GM12878 (cell line): ENCODE results near the gene ERC1. TPM values are rescaled to one million over a fixed set of nuclear protein-coding genes. Genes with fewer than 3 reads are reported as not detected.

Experiments used
- ATAC-seq: fragments of 200-7000 bp; cut with Tn5 transposase; 3 replicates; pipeline ENCODE4 v1.9.1; 2020; ENCODE audit warnings: mild to moderate bottlenecking, moderate library complexity
- BruUV-seq: library from RNA; stranded (reverse); fragments of 400-500 nt; replicated peaks from 2 replicates; lab custom pipeline; 2021; lab: Mats Ljungman, UMichigan
- CTCF ChIA-PET: fragments of 300-600 bp; sonication (Branson Sonifier 250); formaldehyde crosslinking; extraction: SDS; loops from one replicate; lab custom pipeline; 2021; ENCODE audit warnings: inconsistent platforms; lab: Yijun Ruan, JAX
- POLR2A ChIA-PET: fragments of 350-600 bp; formaldehyde crosslinking; extraction: SDS; loops from one replicate; lab custom pipeline; 2021; ENCODE audit warnings: inconsistent platforms; lab: Charles Lee
- RAD21 ChIA-PET: fragments of 300-600 bp; sonication (Branson Sonifier 250); formaldehyde crosslinking; loops from one replicate; lab custom pipeline; 2023; ENCODE audit warnings: antibody characterized with exemption; ENCODE audit not compliant: unreplicated experiment; lab: Charles Lee
- SMC1A ChIA-PET: fragments of 300-600 bp; sonication (Branson Sonifier 250); formaldehyde crosslinking; loops from one replicate; lab custom pipeline; 2023; ENCODE audit not compliant: unreplicated experiment, uncharacterized antibody; lab: Charles Lee
- DNase-seq: peaks from one replicate; pipeline ENCODE4 v3.0.0-alpha.2; 2011; ENCODE audit warnings: low read depth, low spot score
- FAIRE-seq: peaks from 3 replicates; lab custom pipeline; 2011; peaks lifted over from hg19 to GRCh38; lab: Jason Lieb, UNC
- H2AFZ ChIP-seq: 2 replicates; pipeline ENCODE4 v1.6.0; 2011; ENCODE audit warnings: low read depth, low read length, control low read depth; ENCODE audit not compliant: control insufficient read depth
- H3K27ac ChIP-seq: 2 replicates; pipeline ENCODE4 v1.5.1; 2011; ENCODE audit warnings: control low read depth; ENCODE audit not compliant: control insufficient read depth, insufficient read depth
- H3K27me3 ChIP-seq, 2 experiments: replicated peaks in 1 of 2; 2 replicates each; pipeline versions ENCODE4 v1.6.0 to v1.6.1; 2011; ENCODE audit warnings: low read length in 1 of 2; ENCODE audit not compliant: control insufficient read depth in 2 of 2, insufficient read depth in 2 of 2
- H3K36me3 ChIP-seq, 2 experiments: 2 replicates each; pipeline ENCODE4 v1.5.1; 2011; ENCODE audit warnings: low read length in 1 of 2; ENCODE audit not compliant: control insufficient read depth in 2 of 2, insufficient read depth in 2 of 2
- H3K4me1 ChIP-seq: 2 replicates; pipeline ENCODE4 v1.6.1; 2011; ENCODE audit warnings: mild to moderate bottlenecking, low read length, moderate library complexity, mixed read lengths; ENCODE audit not compliant: control insufficient read depth, insufficient read depth
- H3K4me2 ChIP-seq: 2 replicates; pipeline ENCODE4 v1.6.0; 2011; ENCODE audit warnings: control low read depth; ENCODE audit not compliant: control insufficient read depth, insufficient read depth
- H3K4me3 ChIP-seq: fragments of 200-600 bp; sonication (generic); 2 replicates; pipeline ENCODE4 v1.5.1; 2016
- H3K79me2 ChIP-seq: 2 replicates; pipeline ENCODE4 v1.6.0; 2011; ENCODE audit warnings: low read length; ENCODE audit not compliant: control insufficient read depth, insufficient read depth
- H3K9ac ChIP-seq: 2 replicates; pipeline ENCODE4 v1.8.0; 2011; ENCODE audit warnings: low read length, control low read depth, mixed read lengths; ENCODE audit not compliant: control insufficient read depth, insufficient read depth
- H3K9me3 ChIP-seq: replicated peaks from 3 replicates; pipeline ENCODE4 v1.5.1; 2011; ENCODE audit warnings: mild to moderate bottlenecking, low read length; ENCODE audit not compliant: control insufficient read depth, insufficient read depth
- H4K20me1 ChIP-seq: 2 replicates; pipeline ENCODE4 v1.6.0; 2011; ENCODE audit not compliant: control insufficient read depth, insufficient read depth
- ZBTB40 ChIP-seq: fragments of 450-650 bp; IDR thresholded peaks from 2 replicates; pipeline ENCODE4 v1.6.1; 2016; ENCODE audit warnings: mild to moderate bottlenecking, moderate library complexity, borderline replicate concordance
- ZNF24 ChIP-seq: fragments of 450-650 bp; IDR thresholded peaks from 2 replicates; pipeline ENCODE4 v1.6.1; 2017; ENCODE audit warnings: antibody characterized with exemption, mild to moderate bottlenecking
- ZSCAN29 ChIP-seq: fragments of 450-650 bp; IDR thresholded peaks from 2 replicates; pipeline ENCODE4 v1.6.1; 2017; ENCODE audit warnings: mild to moderate bottlenecking, moderate library complexity
- ZZZ3 ChIP-seq: IDR thresholded peaks from 2 replicates; pipeline ENCODE4 v1.6.1; 2011; ENCODE audit warnings: low read depth; ENCODE audit not compliant: control insufficient read depth, insufficient read length
- WGBS: methylation state at CpG from one replicate; pipeline ENCODE4 v1.1.6; 2016; ENCODE audit warnings: low lambda C conversion rate; ENCODE audit not compliant: insufficient replicate concordance, insufficient coverage; ENCODE audit errors: missing lambda C conversion rate; 5-methylcytosine and 5-hydroxymethylcytosine counted together
- in situ Hi-C: fragments of 300-500 bp; cut with MboI; formaldehyde crosslinking; loops from 9 replicates; pipeline ENCODE4 v1.14.3; 2018; ENCODE audit warnings: mixed read lengths
- intact Hi-C: fragments of 100-400 bp; cut with micrococcal nuclease; formaldehyde crosslinking; loops from one replicate; pipeline ENCODE4 v1.14.2; 2022; ENCODE audit not compliant: unreplicated experiment
- polyA plus RNA-seq, 11 experiments: library from polyadenylated mRNA; depleted of rRNA in 4 of 11; unstranded in 6 of 11; stranded (reverse) in 5 of 11; fragments of >200 nt; fragmentation: Nextera tagmentation in 4 of 11; fragmentation: Illumina TruSeq in 1 of 11; extraction: Ambion mirVana in 4 of 11; extraction: Trizol in 1 of 11; gene quantifications; 1 replicate in 1 of 11; 2 replicates in 10 of 11; pipeline versions ENCODE4 v1.2.1 to v1.2.3, GENCODE V29; 2011 to 2016; ENCODE audit warnings: inconsistent platforms in 2 of 11, missing spikeins in 2 of 11, low read depth in 1 of 11
- total RNA-seq, 4 experiments: library from RNA; depleted of rRNA in 3 of 4; stranded (reverse); fragments of >200 nt in 3 of 4; fragmentation: Illumina TruSeq in 1 of 4; extraction: Trizol in 1 of 4; gene quantifications; 2 replicates each; pipeline versions ENCODE4 v1.2.1 to v1.2.3, GENCODE V29; 2013 to 2021

ERC1 gene
- total and polyA plus RNA-seq, 10 of the 15 experiments (the other 5 are each of a cell fraction or from before 2014, with no cell fraction given) = 0.75 to 8.0 (median 5.0) TPM

GRCh38 chr12:1347294-1347693 is 356.3 kb downstream of the ERC1 start (continued):
- TF ChIP-seq ZBTB40 (no peak), ZZZ3 (no peak), ZNF24 (no peak), ZSCAN29 (no peak)

GRCh38 chr12:1348606-1349005 is 357.6 kb downstream of the ERC1 start:
- WGBS = 65% methylated on average over 6 of the region's 6 CpGs
- H3K27ac ChIP-seq = no peak overlapping the region
- RAD21 ChIA-PET = interaction anchor here (1.7 kb wide), 1 partner anchor 230 kb away, joined by 4 read pairs; no protein-coding TSS in a partner anchor
- H3K27me3 ChIP-seq = no peaks in the 10 kb centered on the region
- no peak for FAIRE-seq
- H3K36me3 ChIP-seq = no peaks in the 10 kb centered on the region
- no peak for ATAC-seq
- H2AFZ ChIP-seq = no peak overlapping the region
- intact Hi-C loops (no loop called here), in situ Hi-C loops (no loop called here)
- SMC1A ChIA-PET = interaction anchor here (0.6 to 1.4 kb wide), 3 partner anchors 20 to 336 kb away, joined by 3 read pairs; no protein-coding TSS in a partner anchor
- no peaks in the 10 kb centered on the region for H4K20me1 ChIP-seq
- POLR2A ChIA-PET = no interaction called here
- CTCF ChIA-PET = interaction anchor here (0.7 to 1.2 kb wide), 2 partner anchors 17 to 231 kb away, joined by 3 to 6 read pairs; no protein-coding TSS in a partner anchor
- H3K9ac ChIP-seq = no peak overlapping the region
- no peaks in the 10 kb centered on the region for H3K9me3 ChIP-seq
- DNase-seq = no peak
- H3K4me1 ChIP-seq = no peaks in the 10 kb centered on the region
- no peak overlapping the region for H3K4me3 ChIP-seq
- no TSS peak for BruUV-seq
- no peak for TF ChIP-seq ZBTB40
- no peaks in the 10 kb centered on the region for H3K79me2 ChIP-seq
- H3K4me2 ChIP-seq = no peak overlapping the region
